Testis (tissue), 2 donors: ENCODE results near the gene AXIN1.

Source experiments
- POLR2A ChIP-seq: fragments of 450-650 bp; IDR thresholded peaks from one replicate; pipeline ENCODE4 v1.6.1; 2017; ENCODE audit warnings: antibody characterized with exemption, mild to moderate bottlenecking, moderate library complexity
- TF ChIP-seq, protein P1 (sequence below), 3 experiments: fragments of 450-650 bp in 2 of 3; fragments of 200-600 bp in 1 of 3; sonication (generic) in 1 of 3; IDR thresholded peaks; one replicate each; pipeline ENCODE4 v1.5.1; 2016 to 2019; ENCODE audit warnings: antibody characterized with exemption in 3 of 3, mild to moderate bottlenecking in 2 of 3, moderate library complexity in 1 of 3

DNA sequence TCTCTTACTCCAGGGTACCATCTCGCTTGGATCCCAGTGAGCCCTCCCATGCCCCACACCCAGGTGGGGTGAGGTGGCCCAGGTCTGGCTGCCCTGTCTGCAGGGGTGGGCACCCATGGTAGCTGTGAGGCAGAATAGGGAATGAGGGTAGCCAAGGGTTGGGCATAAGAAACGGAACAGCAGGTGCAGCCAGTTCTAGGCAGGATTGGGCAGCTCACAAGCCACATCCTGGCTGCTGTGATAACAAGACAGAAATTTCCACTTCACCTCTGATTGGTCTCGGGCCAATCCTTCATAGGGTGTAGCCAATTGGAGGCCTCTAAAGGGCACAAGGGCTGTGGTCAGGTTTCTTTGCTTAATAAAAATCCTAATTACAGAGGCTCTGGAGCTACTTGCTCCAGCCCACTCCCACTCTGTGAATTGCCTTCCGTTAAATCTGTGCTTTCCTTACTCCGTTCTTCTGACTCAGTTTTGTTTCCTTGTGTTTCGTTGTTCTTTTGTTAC is 73.6 kb downstream of the AXIN1 start:
- TF ChIP-seq, protein P1, sequence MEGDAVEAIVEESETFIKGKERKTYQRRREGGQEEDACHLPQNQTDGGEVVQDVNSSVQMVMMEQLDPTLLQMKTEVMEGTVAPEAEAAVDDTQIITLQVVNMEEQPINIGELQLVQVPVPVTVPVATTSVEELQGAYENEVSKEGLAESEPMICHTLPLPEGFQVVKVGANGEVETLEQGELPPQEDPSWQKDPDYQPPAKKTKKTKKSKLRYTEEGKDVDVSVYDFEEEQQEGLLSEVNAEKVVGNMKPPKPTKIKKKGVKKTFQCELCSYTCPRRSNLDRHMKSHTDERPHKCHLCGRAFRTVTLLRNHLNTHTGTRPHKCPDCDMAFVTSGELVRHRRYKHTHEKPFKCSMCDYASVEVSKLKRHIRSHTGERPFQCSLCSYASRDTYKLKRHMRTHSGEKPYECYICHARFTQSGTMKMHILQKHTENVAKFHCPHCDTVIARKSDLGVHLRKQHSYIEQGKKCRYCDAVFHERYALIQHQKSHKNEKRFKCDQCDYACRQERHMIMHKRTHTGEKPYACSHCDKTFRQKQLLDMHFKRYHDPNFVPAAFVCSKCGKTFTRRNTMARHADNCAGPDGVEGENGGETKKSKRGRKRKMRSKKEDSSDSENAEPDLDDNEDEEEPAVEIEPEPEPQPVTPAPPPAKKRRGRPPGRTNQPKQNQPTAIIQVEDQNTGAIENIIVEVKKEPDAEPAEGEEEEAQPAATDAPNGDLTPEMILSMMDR (IDR thresholded peaks at IDR 0.05): no peak
- no peak for TF ChIP-seq POLR2A
